Measurements from ENCODE around the gene XRCC3.

DNA sequence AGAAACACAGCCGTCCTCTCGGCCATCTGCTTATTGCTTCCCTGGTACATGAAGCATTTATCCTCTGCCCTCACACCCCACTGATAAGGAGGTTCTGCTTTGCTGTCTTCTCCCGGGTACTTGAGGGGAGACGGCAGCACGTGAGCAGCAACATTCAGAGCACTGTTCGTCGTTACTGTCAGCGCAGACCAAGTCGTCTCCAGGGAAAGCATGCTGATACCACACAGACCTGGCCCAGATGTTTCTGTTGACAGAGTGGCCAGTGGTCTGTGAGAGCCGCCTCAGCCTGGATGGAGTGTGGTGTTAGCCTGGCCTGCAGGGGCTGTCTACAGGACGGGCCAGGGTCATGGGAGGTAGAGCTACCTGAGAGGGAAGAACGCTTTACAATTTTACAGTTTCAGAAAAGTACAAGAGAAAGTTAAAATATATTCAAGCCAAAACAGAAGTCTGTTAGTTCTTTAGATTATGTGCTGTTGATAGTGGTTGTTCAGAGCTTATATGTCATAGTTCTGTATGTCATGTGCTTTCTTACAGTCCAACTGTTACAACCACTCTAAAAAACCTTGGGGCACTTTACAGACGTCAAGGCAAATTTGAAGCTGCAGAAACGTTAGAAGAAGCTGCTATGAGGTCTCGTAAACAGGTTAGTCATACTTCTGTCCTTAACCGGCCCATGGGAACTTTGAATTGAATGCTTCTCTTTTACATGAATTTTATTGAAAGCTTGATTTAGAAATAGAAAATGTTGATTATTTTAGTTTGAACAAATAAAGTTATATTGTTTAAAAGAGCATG lies 38.2 kb downstream of the XRCC3 start:
- TF ChIP-seq, protein P1, sequence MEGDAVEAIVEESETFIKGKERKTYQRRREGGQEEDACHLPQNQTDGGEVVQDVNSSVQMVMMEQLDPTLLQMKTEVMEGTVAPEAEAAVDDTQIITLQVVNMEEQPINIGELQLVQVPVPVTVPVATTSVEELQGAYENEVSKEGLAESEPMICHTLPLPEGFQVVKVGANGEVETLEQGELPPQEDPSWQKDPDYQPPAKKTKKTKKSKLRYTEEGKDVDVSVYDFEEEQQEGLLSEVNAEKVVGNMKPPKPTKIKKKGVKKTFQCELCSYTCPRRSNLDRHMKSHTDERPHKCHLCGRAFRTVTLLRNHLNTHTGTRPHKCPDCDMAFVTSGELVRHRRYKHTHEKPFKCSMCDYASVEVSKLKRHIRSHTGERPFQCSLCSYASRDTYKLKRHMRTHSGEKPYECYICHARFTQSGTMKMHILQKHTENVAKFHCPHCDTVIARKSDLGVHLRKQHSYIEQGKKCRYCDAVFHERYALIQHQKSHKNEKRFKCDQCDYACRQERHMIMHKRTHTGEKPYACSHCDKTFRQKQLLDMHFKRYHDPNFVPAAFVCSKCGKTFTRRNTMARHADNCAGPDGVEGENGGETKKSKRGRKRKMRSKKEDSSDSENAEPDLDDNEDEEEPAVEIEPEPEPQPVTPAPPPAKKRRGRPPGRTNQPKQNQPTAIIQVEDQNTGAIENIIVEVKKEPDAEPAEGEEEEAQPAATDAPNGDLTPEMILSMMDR (IDR thresholded peaks at IDR 0.05; ENCODE audit: poor library complexity): no peak
- no peak for TF ChIP-seq EZH2 (IDR thresholded peaks at IDR 0.05; ENCODE audit: borderline replicate concordance)
- TF ChIP-seq EZH2phosphoT487 (IDR thresholded peaks at IDR 0.05; ENCODE audit: low read depth, severe bottlenecking, unreplicated experiment): no peak
